ENCODE data around the gene PHLDA3.

DNA sequence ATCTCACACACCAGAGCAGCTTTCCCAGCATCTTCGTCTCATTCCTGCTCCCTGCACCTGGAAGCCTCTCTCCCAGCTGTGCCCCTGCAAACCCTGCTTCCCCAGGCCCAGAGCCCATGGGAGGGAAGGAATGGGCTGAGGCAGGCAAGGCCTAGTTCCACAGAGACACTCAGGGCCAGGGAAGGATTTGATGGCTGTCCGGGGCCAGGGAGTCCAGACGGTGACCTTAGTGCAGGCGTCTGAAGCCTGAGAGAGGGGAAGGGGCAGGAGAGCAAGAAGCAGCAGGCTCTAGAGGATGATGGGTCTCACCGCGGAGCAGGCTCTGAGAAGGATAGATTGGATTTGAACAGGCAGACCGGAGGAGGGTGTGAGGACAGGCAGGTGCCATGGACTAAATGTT lies 25.2 kb downstream of the PHLDA3 start:
- TF ChIP-seq SMC3 (conservative IDR thresholded peaks at IDR 0.05; ENCODE audit: poor library complexity) = no peak
- TF ChIP-seq, protein P1, sequence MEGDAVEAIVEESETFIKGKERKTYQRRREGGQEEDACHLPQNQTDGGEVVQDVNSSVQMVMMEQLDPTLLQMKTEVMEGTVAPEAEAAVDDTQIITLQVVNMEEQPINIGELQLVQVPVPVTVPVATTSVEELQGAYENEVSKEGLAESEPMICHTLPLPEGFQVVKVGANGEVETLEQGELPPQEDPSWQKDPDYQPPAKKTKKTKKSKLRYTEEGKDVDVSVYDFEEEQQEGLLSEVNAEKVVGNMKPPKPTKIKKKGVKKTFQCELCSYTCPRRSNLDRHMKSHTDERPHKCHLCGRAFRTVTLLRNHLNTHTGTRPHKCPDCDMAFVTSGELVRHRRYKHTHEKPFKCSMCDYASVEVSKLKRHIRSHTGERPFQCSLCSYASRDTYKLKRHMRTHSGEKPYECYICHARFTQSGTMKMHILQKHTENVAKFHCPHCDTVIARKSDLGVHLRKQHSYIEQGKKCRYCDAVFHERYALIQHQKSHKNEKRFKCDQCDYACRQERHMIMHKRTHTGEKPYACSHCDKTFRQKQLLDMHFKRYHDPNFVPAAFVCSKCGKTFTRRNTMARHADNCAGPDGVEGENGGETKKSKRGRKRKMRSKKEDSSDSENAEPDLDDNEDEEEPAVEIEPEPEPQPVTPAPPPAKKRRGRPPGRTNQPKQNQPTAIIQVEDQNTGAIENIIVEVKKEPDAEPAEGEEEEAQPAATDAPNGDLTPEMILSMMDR (IDR thresholded peaks at IDR 0.05; ENCODE audit: poor library complexity, severe bottlenecking) = no peak
- TF ChIP-seq POLR2AphosphoS5 (IDR thresholded peaks at IDR 0.05) = no peak
- TF ChIP-seq, protein P2, sequence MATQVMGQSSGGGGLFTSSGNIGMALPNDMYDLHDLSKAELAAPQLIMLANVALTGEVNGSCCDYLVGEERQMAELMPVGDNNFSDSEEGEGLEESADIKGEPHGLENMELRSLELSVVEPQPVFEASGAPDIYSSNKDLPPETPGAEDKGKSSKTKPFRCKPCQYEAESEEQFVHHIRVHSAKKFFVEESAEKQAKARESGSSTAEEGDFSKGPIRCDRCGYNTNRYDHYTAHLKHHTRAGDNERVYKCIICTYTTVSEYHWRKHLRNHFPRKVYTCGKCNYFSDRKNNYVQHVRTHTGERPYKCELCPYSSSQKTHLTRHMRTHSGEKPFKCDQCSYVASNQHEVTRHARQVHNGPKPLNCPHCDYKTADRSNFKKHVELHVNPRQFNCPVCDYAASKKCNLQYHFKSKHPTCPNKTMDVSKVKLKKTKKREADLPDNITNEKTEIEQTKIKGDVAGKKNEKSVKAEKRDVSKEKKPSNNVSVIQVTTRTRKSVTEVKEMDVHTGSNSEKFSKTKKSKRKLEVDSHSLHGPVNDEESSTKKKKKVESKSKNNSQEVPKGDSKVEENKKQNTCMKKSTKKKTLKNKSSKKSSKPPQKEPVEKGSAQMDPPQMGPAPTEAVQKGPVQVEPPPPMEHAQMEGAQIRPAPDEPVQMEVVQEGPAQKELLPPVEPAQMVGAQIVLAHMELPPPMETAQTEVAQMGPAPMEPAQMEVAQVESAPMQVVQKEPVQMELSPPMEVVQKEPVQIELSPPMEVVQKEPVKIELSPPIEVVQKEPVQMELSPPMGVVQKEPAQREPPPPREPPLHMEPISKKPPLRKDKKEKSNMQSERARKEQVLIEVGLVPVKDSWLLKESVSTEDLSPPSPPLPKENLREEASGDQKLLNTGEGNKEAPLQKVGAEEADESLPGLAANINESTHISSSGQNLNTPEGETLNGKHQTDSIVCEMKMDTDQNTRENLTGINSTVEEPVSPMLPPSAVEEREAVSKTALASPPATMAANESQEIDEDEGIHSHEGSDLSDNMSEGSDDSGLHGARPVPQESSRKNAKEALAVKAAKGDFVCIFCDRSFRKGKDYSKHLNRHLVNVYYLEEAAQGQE (IDR thresholded peaks at IDR 0.05; ENCODE audit: borderline replicate concordance) = no peak
- TF ChIP-seq EZH2 (IDR thresholded peaks at IDR 0.05; ENCODE audit: borderline replicate concordance, insufficient read depth, low read length, poor library complexity, severe bottlenecking) = no peak
